ENCODE data around the gene RPL19.
"Not testable (repeated sequence)": the region's sequence is repeated elsewhere in the genome, so short reads cannot be mapped to it uniquely, and the experiment has no call there.

RPL19 gene

GRCh38 chr17:39244016-39244599 is 44.0 kb downstream of the RPL19 start:
- DNase-seq (ENCODE audit: low spot score): no peak

- peak; percentile 73 for DNase-seq (ENCODE audit: low spot score)
Measured at GRCh38 chr17:39244600-39245570, 44.8 kb downstream of the RPL19 start.

- DNase-seq (ENCODE audit: low spot score): peak; percentile 6
Measured at GRCh38 chr17:39246274-39246673, 46.2 kb downstream of the RPL19 start.

GRCh38 chr17:39250076-39250475 is 50.0 kb downstream of the RPL19 start:
- not testable (repeated sequence) for DNase-seq (ENCODE audit: low spot score)

GRCh38 chr17:39251997-39252396 is 51.9 kb downstream of the RPL19 start:
- DNase-seq (ENCODE audit: low spot score): no peak

GRCh38 chr17:39252788-39253460 is 52.8 kb downstream of the RPL19 start:
- DNase-seq (ENCODE audit: low spot score): peak; percentile 7
